H9 (cell line): Measurements from ENCODE around the gene RETN. TPM values are rescaled to one million over a fixed set of nuclear protein-coding genes. Genes with fewer than 3 reads are reported as not detected.

ENCODE experiments used
- DNase-seq: peaks from one replicate; pipeline ENCODE4 v3.0.0-alpha.2; 2017
- H2AFZ ChIP-seq: one replicate; pipeline ENCODE4 v1.6.1; 2013; ENCODE audit warnings: mild to moderate bottlenecking, low read length, control low read depth, moderate library complexity
- H2AK5ac ChIP-seq: 2 replicates; pipeline ENCODE4 v1.6.1; 2013; ENCODE audit warnings: low read length, control low read depth, mixed read lengths; ENCODE audit not compliant: insufficient read length
- H2BK120ac ChIP-seq: one replicate; pipeline ENCODE4 v1.6.1; 2013; ENCODE audit warnings: low read depth, mild to moderate bottlenecking, low read length, control low read depth, inconsistent platforms; ENCODE audit not compliant: poor library complexity, severe bottlenecking
- H2BK12ac ChIP-seq: 2 replicates; pipeline ENCODE4 v1.6.1; 2013; ENCODE audit warnings: low read length, control low read depth, mixed read lengths, low read depth; ENCODE audit not compliant: insufficient read length
- H2BK15ac ChIP-seq: 2 replicates; pipeline ENCODE4 v1.6.1; 2013; ENCODE audit warnings: low read depth, low read length, control low read depth
- H2BK20ac ChIP-seq: one replicate; pipeline ENCODE4 v1.6.1; 2013; ENCODE audit warnings: low read depth, mild to moderate bottlenecking, low read length, control low read depth, inconsistent platforms; ENCODE audit not compliant: poor library complexity, severe bottlenecking
- H2BK5ac ChIP-seq: 2 replicates; pipeline ENCODE4 v1.6.1; 2013; ENCODE audit warnings: low read length, control low read depth, mixed read lengths; ENCODE audit not compliant: insufficient read length
- H3K14ac ChIP-seq: 2 replicates; pipeline ENCODE4 v1.6.1; 2013; ENCODE audit warnings: low read length, control low read depth; ENCODE audit not compliant: insufficient read depth
- H3K18ac ChIP-seq: 2 replicates; pipeline ENCODE4 v1.6.1; 2013; ENCODE audit warnings: low read depth, mild to moderate bottlenecking, mixed read lengths, low read length, control low read depth; ENCODE audit not compliant: insufficient read length
- H3K23ac ChIP-seq: 2 replicates; pipeline ENCODE4 v1.6.1; 2013; ENCODE audit warnings: low read length, control low read depth, mixed read lengths, low read depth; ENCODE audit not compliant: insufficient read length
- H3K23me2 ChIP-seq: 2 replicates; pipeline ENCODE4 v1.6.1; 2013; ENCODE audit warnings: low read depth, mild to moderate bottlenecking, mixed read lengths, low read length, control low read depth; ENCODE audit not compliant: insufficient read length, poor library complexity, severe bottlenecking
- H3K27ac ChIP-seq: 2 replicates; pipeline ENCODE4 v1.5.1; 2013; ENCODE audit warnings: low read length, control low read depth, mixed read lengths, low read depth; ENCODE audit not compliant: insufficient read length
- H3K27me3 ChIP-seq: 2 replicates; pipeline ENCODE4 v1.6.1; 2013; ENCODE audit warnings: low read length, control low read depth, inconsistent platforms; ENCODE audit not compliant: insufficient read depth
- H3K4ac ChIP-seq: 2 replicates; pipeline ENCODE4 v1.6.1; 2013; ENCODE audit warnings: low read depth, mild to moderate bottlenecking, control low read depth, inconsistent platforms, low read length, moderate library complexity
- H3K4me1 ChIP-seq: 2 replicates; pipeline ENCODE4 v1.6.1; 2013; ENCODE audit warnings: low read length, control low read depth, inconsistent platforms; ENCODE audit not compliant: insufficient read depth
- H3K4me2 ChIP-seq: 2 replicates; pipeline ENCODE4 v1.6.1; 2013; ENCODE audit warnings: low read length, control low read depth, mixed read lengths; ENCODE audit not compliant: insufficient read length, insufficient read depth
- H3K56ac ChIP-seq: 2 replicates; pipeline ENCODE4 v1.6.1; 2013; ENCODE audit warnings: low read depth, mild to moderate bottlenecking, mixed read lengths, low read length, control low read depth; ENCODE audit not compliant: insufficient read length
- H3K79me1 ChIP-seq: 2 replicates; pipeline ENCODE4 v1.6.1; 2013; ENCODE audit warnings: low read depth, mild to moderate bottlenecking, moderate library complexity, low read length, control low read depth, inconsistent platforms; ENCODE audit not compliant: insufficient read depth, poor library complexity, severe bottlenecking
- H3K79me2 ChIP-seq: 2 replicates; pipeline ENCODE4 v1.6.1; 2013; ENCODE audit warnings: low read length, control low read depth, inconsistent platforms; ENCODE audit not compliant: insufficient read depth
- H3K9ac ChIP-seq: 2 replicates; pipeline ENCODE4 v1.6.1; 2013; ENCODE audit warnings: low read length, control low read depth, mixed read lengths; ENCODE audit not compliant: insufficient read length; ENCODE audit errors: extremely low read depth
- H3K9me3 ChIP-seq: one replicate; pipeline ENCODE4 v1.6.1; 2013; ENCODE audit warnings: low read depth, low read length, inconsistent platforms; ENCODE audit not compliant: control insufficient read depth
- H3T11ph ChIP-seq: one replicate; pipeline ENCODE4 v1.6.1; 2013; ENCODE audit warnings: mild to moderate bottlenecking, low read length, control low read depth, inconsistent platforms
- H4K20me1 ChIP-seq: one replicate; pipeline ENCODE4 v1.6.1; 2013; ENCODE audit not compliant: control insufficient read depth, insufficient read length, insufficient read depth
- H4K5ac ChIP-seq: 2 replicates; pipeline ENCODE4 v1.6.1; 2013; ENCODE audit warnings: low read depth, mild to moderate bottlenecking, mixed read lengths, low read length, control low read depth; ENCODE audit not compliant: insufficient read length
- H4K8ac ChIP-seq: replicated peaks from 2 replicates; pipeline ENCODE4 v1.6.1; 2013; ENCODE audit warnings: low read length, control low read depth, mixed read lengths, low read depth; ENCODE audit not compliant: insufficient read length
- H4K91ac ChIP-seq: 2 replicates; pipeline ENCODE4 v1.6.1; 2013; ENCODE audit warnings: low read depth, mild to moderate bottlenecking, moderate library complexity, mixed read lengths, low read length, control low read depth; ENCODE audit not compliant: insufficient read length
- H3K27ac Mint-ChIP-seq, 3 experiments: 2 replicates in 2 of 3; 3 replicates in 1 of 3; pipeline ENCODE4 v1.8.0; 2020 to 2021; ENCODE audit warnings: mixed read lengths in 3 of 3, mild to moderate bottlenecking in 1 of 3, moderate library complexity in 1 of 3
- H3K27me3 Mint-ChIP-seq: 2 replicates; pipeline ENCODE4 v1.8.0; 2021; ENCODE audit warnings: low read depth, mild to moderate bottlenecking, moderate library complexity, mixed read lengths
- H3K36me3 Mint-ChIP-seq, 3 experiments: 2 replicates in 2 of 3; 3 replicates in 1 of 3; pipeline ENCODE4 v1.8.0; 2020 to 2021; ENCODE audit warnings: low read depth in 3 of 3, mixed read lengths in 3 of 3; ENCODE audit not compliant: insufficient read depth in 1 of 3
- H3K4me1 Mint-ChIP-seq, 2 experiments: 2 replicates each; pipeline ENCODE4 v1.8.0; 2020; ENCODE audit warnings: mixed read lengths in 2 of 2
- H3K4me3 Mint-ChIP-seq, 2 experiments: 2 replicates in 1 of 2; 3 replicates in 1 of 2; pipeline ENCODE4 v1.8.0; 2020 to 2021; ENCODE audit warnings: mild to moderate bottlenecking in 2 of 2, mixed read lengths in 2 of 2, moderate library complexity in 1 of 2
- H3K9me3 Mint-ChIP-seq, 2 experiments: 2 replicates in 1 of 2; 3 replicates in 1 of 2; pipeline ENCODE4 v1.8.0; 2020; ENCODE audit warnings: mild to moderate bottlenecking in 2 of 2, mixed read lengths in 2 of 2, moderate library complexity in 1 of 2
- CTCF ChIP-seq: fragments of 200-600 bp; sonication (generic); conservative IDR thresholded peaks from 3 replicates; pipeline ENCODE4 v1.8.0; 2021; ENCODE audit warnings: antibody characterized with exemption, mild to moderate bottlenecking
- WGBS: extraction: QIAGEN DNeasy Blood & Tissue Kit; methylation state at CpG from one replicate; pipeline ENCODE4 v1.1.7; 2013; ENCODE audit warnings: missing lambda C conversion rate, low lambda C conversion rate, mixed read lengths; ENCODE audit not compliant: insufficient read length; ENCODE audit errors: extremely low coverage; 5-methylcytosine and 5-hydroxymethylcytosine counted together
- total RNA-seq: library from RNA; stranded (reverse); gene quantifications from 2 replicates; pipeline ENCODE4 v1.2.1, GENCODE V29; 2021

The RETN gene
- total RNA-seq, 1 experiment from 2014 or later = not detected

GRCh38 chr19:7685546-7686445 is 16.9 kb downstream of the RETN start:
- no peak for DNase-seq
- no peak overlapping the region for H2AK5ac ChIP-seq

More at GRCh38 chr19:7685546-7686445, 16.9 kb downstream of the RETN start:
- H3K23me2 ChIP-seq = peaks cover 7% of the 10 kb centered on the region
- H2BK12ac ChIP-seq = no peak overlapping the region
- WGBS = no CpG with 5 or more reads among the region's 19 CpGs
- H2BK15ac ChIP-seq = no peak overlapping the region
- no peaks in the 10 kb centered on the region for H3K4me1 ChIP-seq
- no peak overlapping the region for H2BK5ac ChIP-seq
- H2BK120ac ChIP-seq = no peak overlapping the region
- H2BK20ac ChIP-seq = no peak overlapping the region
- no peak overlapping the region for H3K18ac ChIP-seq
- H4K5ac ChIP-seq = no peak overlapping the region
- no peaks in the 10 kb centered on the region for H3K9me3 ChIP-seq
- Mint-ChIP-seq H3K27me3 (peaks cover 7% of the 10 kb centered on the region), H3K9me3 (no peaks in the 10 kb centered on the region), H3K36me3 (peaks cover 6 to 23% (median 16%) of the 10 kb centered on the region in 3 experiments), H3K4me1 (peaks cover 14 to 17% of the 10 kb centered on the region in 2 experiments), H3K27ac (peak overlapping the region; percentile 12 to 44 (median 35); a peak in 5 of 7 replicates), H3K4me3 (peak overlapping the region in 1 of 2 experiments; percentile 22; a peak in 1 of 5 replicates)
- H4K20me1 ChIP-seq = peaks cover 2% of the 10 kb centered on the region
- TF ChIP-seq CTCF = no peak
- no peaks in the 10 kb centered on the region for H3K79me2 ChIP-seq
- no peak overlapping the region for H3K27ac ChIP-seq
- H3K14ac ChIP-seq = no peak overlapping the region
- no peaks in the 10 kb centered on the region for H3K79me1 ChIP-seq
- no peak overlapping the region for H3K56ac ChIP-seq
- H4K91ac ChIP-seq = no peak overlapping the region
- H3K4me2 ChIP-seq = no peak overlapping the region
- no peak overlapping the region for H3K23ac ChIP-seq
- H4K8ac ChIP-seq = no peak overlapping the region
- H2AFZ ChIP-seq = no peak overlapping the region
- H3K9ac ChIP-seq = no peak overlapping the region
- no peaks in the 10 kb centered on the region for H3K27me3 ChIP-seq
- no peak overlapping the region for H3K4ac ChIP-seq
- no peak overlapping the region for H3T11ph ChIP-seq
